CD4-positive, CD25-positive, alpha-beta regulatory T cell (primary cell): ENCODE measurements around the gene MEGF9. TPM values are rescaled to one million over a fixed set of nuclear protein-coding genes. Genes with fewer than 3 reads are reported as not detected.
"Not testable (repeated sequence)": the region's sequence is repeated elsewhere in the genome, so short reads cannot be mapped to it uniquely, and the experiment has no call there.

ENCODE experiments used
- ATAC-seq, 2 donors: fragments of 150-1000 bp; cut with Tn5 transposase; one replicate each; pipeline ENCODE4 v1.10.0; 2021; ENCODE audit warnings: low read depth in 2 of 2, moderate number of reproducible peaks in 2 of 2, moderate library complexity in 1 of 2
- DNase-seq, 3 donors: peaks; one replicate each; pipeline versions ENCODE4 v3.0.0 to v3.0.0-alpha.2; 2012 to 2022; ENCODE audit warnings: mixed read lengths in 1 of 3
- H3K27ac ChIP-seq: one replicate; pipeline ENCODE4 v1.7.0; 2013; ENCODE audit warnings: mild to moderate bottlenecking, low read length; ENCODE audit not compliant: insufficient read depth, poor library complexity, severe bottlenecking
- H3K27me3 ChIP-seq: one replicate; pipeline ENCODE4 v1.7.0; 2013; ENCODE audit warnings: low read length; ENCODE audit not compliant: control insufficient read depth, insufficient read depth
- H3K36me3 ChIP-seq: one replicate; pipeline ENCODE4 v1.7.0; 2013; ENCODE audit warnings: mild to moderate bottlenecking, low read length, moderate library complexity; ENCODE audit not compliant: control insufficient read depth, insufficient read depth
- H3K4me1 ChIP-seq: 2 replicates; pipeline ENCODE4 v1.7.0; 2013; ENCODE audit warnings: mild to moderate bottlenecking, low read length; ENCODE audit not compliant: insufficient read depth, control insufficient read depth, poor library complexity, severe bottlenecking
- H3K4me3 ChIP-seq: one replicate; pipeline ENCODE4 v1.7.0; 2013; ENCODE audit warnings: low read depth, mild to moderate bottlenecking, low read length, moderate library complexity
- H3K9me3 ChIP-seq, 2 experiments: 1 replicate in 1 of 2; 2 replicates in 1 of 2; pipeline ENCODE4 v1.7.0; 2013; ENCODE audit warnings: low read length in 2 of 2, mild to moderate bottlenecking in 1 of 2, moderate library complexity in 1 of 2; ENCODE audit not compliant: control insufficient read depth in 2 of 2
- H3K27ac Mint-ChIP-seq, 3 donors: one replicate each; pipeline ENCODE4 v1.8.0; 2020 to 2022; ENCODE audit warnings: mild to moderate bottlenecking in 3 of 3, mixed read lengths in 3 of 3, moderate library complexity in 2 of 3
- H3K27me3 Mint-ChIP-seq: one replicate; pipeline ENCODE4 v1.8.0; 2022; ENCODE audit warnings: mild to moderate bottlenecking, mixed read lengths
- H3K36me3 Mint-ChIP-seq: one replicate; pipeline ENCODE4 v1.8.0; 2020; ENCODE audit warnings: mixed read lengths
- H3K4me1 Mint-ChIP-seq, 4 donors: one replicate each; pipeline ENCODE4 v1.8.0; 2020 to 2022; ENCODE audit warnings: mixed read lengths in 4 of 4, mild to moderate bottlenecking in 1 of 4
- H3K4me3 Mint-ChIP-seq, 4 donors: one replicate each; pipeline ENCODE4 v1.8.0; 2020 to 2022; ENCODE audit warnings: mild to moderate bottlenecking in 4 of 4, mixed read lengths in 4 of 4, moderate library complexity in 3 of 4
- H3K9me3 Mint-ChIP-seq, 7 donors: one replicate each; pipeline ENCODE4 v1.8.0; 2020 to 2022; ENCODE audit warnings: mixed read lengths in 7 of 7, mild to moderate bottlenecking in 3 of 7, moderate library complexity in 2 of 7
- polyA plus RNA-seq, 4 donors: library from polyadenylated mRNA; unstranded; fragments of 300-500 nt; fragmentation: Illumina TruSeq; gene quantifications; one replicate each; pipeline ENCODE4 v1.2.3, GENCODE V29; 2021
- total RNA-seq: library from RNA; stranded (reverse); gene quantifications from one replicate; pipeline ENCODE4 v1.2.3, GENCODE V29; 2022

Gene MEGF9
- total and polyA plus RNA-seq, 5 donors from 2014 or later, result 4.6 to 17.8 (median 7.5) TPM

DNA sequence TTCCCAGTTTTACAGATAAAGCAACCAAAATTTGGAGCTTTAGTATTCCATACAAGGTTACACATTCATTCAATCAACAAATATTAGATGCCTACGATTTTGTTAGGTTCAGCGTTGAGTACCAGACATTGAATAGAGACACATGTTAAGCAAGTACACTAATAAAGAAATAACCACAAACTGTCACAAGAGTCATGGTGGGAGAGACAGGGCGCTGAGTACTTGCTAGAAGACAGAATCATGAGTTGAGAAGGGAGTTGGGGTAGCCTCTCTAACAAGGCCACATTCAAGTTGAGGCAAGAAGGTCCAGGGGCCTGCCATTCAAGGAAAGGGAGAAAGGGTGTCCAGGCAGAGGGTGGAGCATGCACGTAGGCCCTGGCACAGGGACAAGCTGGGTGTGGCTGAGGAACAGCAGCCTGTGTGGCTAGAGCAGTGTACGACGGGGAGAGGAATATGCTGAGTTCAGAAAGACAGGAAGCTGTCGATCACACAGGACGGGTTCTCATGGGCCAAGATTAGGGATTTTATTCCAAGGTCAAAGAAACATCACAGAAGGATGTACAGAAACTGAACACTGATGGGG is 151.3 kb downstream of the MEGF9 start:
- H3K27ac ChIP-seq, result no peak overlapping the region
- peaks cover 71% of the 10 kb centered on the region for H3K36me3 ChIP-seq
- no peak overlapping the region for H3K4me3 ChIP-seq
- H3K4me3 Mint-ChIP-seq, result no peak overlapping the region
- H3K4me1 Mint-ChIP-seq, result peaks cover 6 to 31% (median 26%) of the 10 kb centered on the region in 4 donors
- peaks cover 0 to 2% (median 0%) of the 10 kb centered on the region in 7 donors for H3K9me3 Mint-ChIP-seq
- H3K36me3 Mint-ChIP-seq, result peaks cover 60% of the 10 kb centered on the region
- H3K27me3 Mint-ChIP-seq, result no peaks in the 10 kb centered on the region
- DNase-seq, result no peak
- no peaks in the 10 kb centered on the region for H3K4me1 ChIP-seq
- H3K27me3 ChIP-seq, result no peaks in the 10 kb centered on the region
- H3K27ac Mint-ChIP-seq, result peak overlapping the region in 1 of 3 donors; percentile 17
- no peaks in the 10 kb centered on the region for H3K9me3 ChIP-seq
- no peak for ATAC-seq

- H3K4me3 Mint-ChIP-seq, result no peak overlapping the region
- Histone ChIP-seq H3K9me3 (no peaks in the 10 kb centered on the region), H3K4me1 (no peaks in the 10 kb centered on the region), H3K27me3 (no peaks in the 10 kb centered on the region), H3K27ac (no peak overlapping the region), H3K36me3 (peaks cover 64% of the 10 kb centered on the region), H3K4me3 (no peak overlapping the region)
- H3K36me3 Mint-ChIP-seq, result peaks cover 58% of the 10 kb centered on the region
- H3K9me3 Mint-ChIP-seq, result peaks cover 0 to 2% (median 0%) of the 10 kb centered on the region in 7 donors
- H3K4me1 Mint-ChIP-seq, result peaks cover 10 to 34% (median 29%) of the 10 kb centered on the region in 4 donors
- ATAC-seq, result no peak
- DNase-seq, result no peak
- no peak overlapping the region for H3K27ac Mint-ChIP-seq
- no peaks in the 10 kb centered on the region for H3K27me3 Mint-ChIP-seq
Observed at GRCh38 chr9:120561709-120562108, 152.6 kb downstream of the MEGF9 start.

GRCh38 chr9:120559546-120559945 is 154.7 kb downstream of the MEGF9 start:
- Mint-ChIP-seq H3K36me3 (peaks cover 46% of the 10 kb centered on the region), H3K4me1 (peaks cover 10 to 30% (median 21%) of the 10 kb centered on the region in 4 donors), H3K27ac (no peak overlapping the region), H3K27me3 (no peaks in the 10 kb centered on the region), H3K4me3 (no peak overlapping the region), H3K9me3 (peaks cover 0 to 2% (median 0%) of the 10 kb centered on the region in 7 donors)
- ATAC-seq, result no peak
- H3K4me3 ChIP-seq, result no peak overlapping the region
- no peaks in the 10 kb centered on the region for H3K27me3 ChIP-seq
- no peak for DNase-seq
- H3K4me1 ChIP-seq, result no peaks in the 10 kb centered on the region
- H3K36me3 ChIP-seq, result peaks cover 51% of the 10 kb centered on the region
- H3K9me3 ChIP-seq, result no peaks in the 10 kb centered on the region
- H3K27ac ChIP-seq, result no peak overlapping the region

DNA sequence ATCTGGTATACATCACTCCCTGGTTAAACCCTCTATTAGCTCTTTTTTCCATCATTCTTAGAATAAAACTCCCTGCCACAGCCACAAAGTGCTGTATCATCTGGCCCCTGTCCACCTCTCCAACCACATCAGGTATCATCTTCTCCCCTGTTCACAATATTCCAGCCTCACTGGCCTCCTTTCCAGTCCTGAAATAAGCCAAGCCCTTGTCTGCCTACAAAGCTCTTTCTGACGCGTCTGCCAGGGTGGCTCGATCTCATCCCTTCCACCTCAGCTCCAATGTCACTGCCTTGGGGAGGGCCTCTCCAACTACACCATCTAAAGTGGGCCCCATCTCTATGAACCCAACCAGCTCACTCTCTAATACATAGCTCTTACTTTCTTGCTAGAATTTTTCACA is 155.8 kb downstream of the MEGF9 start:
- H3K27ac ChIP-seq, result no peak overlapping the region
- Mint-ChIP-seq H3K36me3 (peaks cover 45% of the 10 kb centered on the region), H3K9me3 (peaks cover 0 to 2% (median 0%) of the 10 kb centered on the region in 7 donors), H3K27ac (peak overlapping the region in 2 of 3 donors; percentile 3 to 20), H3K4me1 (peaks cover 10 to 30% (median 21%) of the 10 kb centered on the region in 4 donors), H3K4me3 (no peak overlapping the region), H3K27me3 (no peaks in the 10 kb centered on the region)
- H3K9me3 ChIP-seq, result no peaks in the 10 kb centered on the region
- H3K4me3 ChIP-seq, result no peak overlapping the region
- H3K4me1 ChIP-seq, result no peaks in the 10 kb centered on the region
- DNase-seq (no peak), ATAC-seq (no peak)
- H3K36me3 ChIP-seq, result peaks cover 54% of the 10 kb centered on the region
- H3K27me3 ChIP-seq, result no peaks in the 10 kb centered on the region

DNA sequence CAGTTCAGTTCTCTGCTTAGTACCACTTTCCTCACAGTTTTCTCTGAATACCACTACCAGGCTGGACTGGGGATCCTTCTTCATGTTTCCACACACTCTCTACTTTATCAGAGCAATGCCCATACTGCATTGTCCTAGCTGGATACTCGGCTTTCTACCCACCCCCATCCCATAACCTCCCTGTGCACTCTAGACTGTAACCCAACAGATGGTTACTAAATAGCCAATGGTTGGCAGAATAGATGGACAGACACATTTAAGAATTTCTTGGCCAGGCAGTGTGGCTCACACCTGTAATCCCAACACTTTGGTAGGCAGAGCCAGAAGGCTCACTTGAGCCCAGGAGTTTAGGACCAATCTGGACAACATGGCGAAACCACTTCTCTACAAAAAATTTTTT is 157.1 kb downstream of the MEGF9 start:
- Histone ChIP-seq H3K4me3 (no peak overlapping the region), H3K36me3 (peaks cover 50% of the 10 kb centered on the region), H3K9me3 (no peaks in the 10 kb centered on the region), H3K27me3 (no peaks in the 10 kb centered on the region), H3K4me1 (no peaks in the 10 kb centered on the region), H3K27ac (no peak overlapping the region)
- H3K4me1 Mint-ChIP-seq, result peaks cover 10 to 21% (median 15%) of the 10 kb centered on the region in 4 donors
- no peak overlapping the region for H3K27ac Mint-ChIP-seq
- no peak overlapping the region for H3K4me3 Mint-ChIP-seq
- peaks cover 45% of the 10 kb centered on the region for H3K36me3 Mint-ChIP-seq
- H3K27me3 Mint-ChIP-seq, result no peaks in the 10 kb centered on the region
- H3K9me3 Mint-ChIP-seq, result peaks cover 0 to 3% (median 0%) of the 10 kb centered on the region in 7 donors
- no peak for ATAC-seq
- DNase-seq, result no peak

DNA sequence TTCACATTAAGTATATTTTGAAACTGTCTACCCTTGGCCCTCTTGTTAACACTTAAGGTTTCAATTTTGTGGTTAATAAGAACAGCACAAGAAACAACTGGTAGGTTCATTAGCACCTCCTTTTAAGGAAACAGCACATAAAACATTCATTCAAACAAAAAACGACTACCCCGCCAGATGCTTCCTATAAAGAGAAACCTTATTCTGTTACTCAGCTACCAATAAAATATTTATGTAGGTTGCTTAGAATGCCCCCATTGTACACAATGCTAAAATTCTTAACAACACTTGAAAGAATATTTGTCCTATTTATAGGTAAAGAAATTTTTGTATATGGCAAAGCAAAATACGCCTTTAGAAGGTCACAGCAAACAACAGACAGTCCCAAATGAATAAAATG is 157.5 kb downstream of the MEGF9 start:
- H3K4me3 Mint-ChIP-seq, result no peak overlapping the region
- DNase-seq, result no peak
- H3K9me3 Mint-ChIP-seq, result peaks cover 0 to 3% (median 0%) of the 10 kb centered on the region in 7 donors
- H3K27ac ChIP-seq, result no peak overlapping the region
- peaks cover 43% of the 10 kb centered on the region for H3K36me3 Mint-ChIP-seq
- H3K9me3 ChIP-seq, result no peaks in the 10 kb centered on the region
- H3K27ac Mint-ChIP-seq, result no peak overlapping the region
- ATAC-seq, result no peak
- peaks cover 11 to 18% (median 12%) of the 10 kb centered on the region in 4 donors for H3K4me1 Mint-ChIP-seq
- no peaks in the 10 kb centered on the region for H3K4me1 ChIP-seq
- peaks cover 46% of the 10 kb centered on the region for H3K36me3 ChIP-seq
- no peak overlapping the region for H3K4me3 ChIP-seq
- H3K27me3 ChIP-seq, result no peaks in the 10 kb centered on the region
- H3K27me3 Mint-ChIP-seq, result no peaks in the 10 kb centered on the region

DNA sequence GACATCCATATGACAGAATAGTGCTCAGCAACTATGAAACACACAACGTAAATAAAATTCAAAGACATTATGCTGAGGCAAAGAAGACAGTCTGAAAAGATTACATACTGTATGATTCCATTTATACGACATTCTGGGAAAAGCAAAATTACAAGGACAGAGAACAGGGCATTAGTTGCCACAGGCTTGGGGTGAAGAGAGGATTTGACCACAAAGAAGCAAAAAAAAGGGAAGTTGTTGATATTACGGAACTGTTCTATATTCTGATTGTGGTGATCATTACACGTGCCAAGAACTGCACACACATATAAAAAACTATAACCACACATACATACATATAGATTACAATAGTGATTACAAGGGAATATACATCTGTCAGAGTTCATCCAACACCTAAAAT is 158.4 kb downstream of the MEGF9 start:
- no peak overlapping the region for H3K27ac Mint-ChIP-seq
- Histone ChIP-seq H3K36me3 (peaks cover 39% of the 10 kb centered on the region), H3K27me3 (no peaks in the 10 kb centered on the region), H3K27ac (no peak overlapping the region), H3K4me3 (no peak overlapping the region), H3K4me1 (no peaks in the 10 kb centered on the region), H3K9me3 (no peaks in the 10 kb centered on the region)
- H3K4me1 Mint-ChIP-seq, result peaks cover 12 to 20% (median 18%) of the 10 kb centered on the region in 4 donors
- ATAC-seq (no peak), DNase-seq (no peak)
- peaks cover 51% of the 10 kb centered on the region for H3K36me3 Mint-ChIP-seq
- peaks cover 0 to 3% (median 0%) of the 10 kb centered on the region in 7 donors for H3K9me3 Mint-ChIP-seq
- H3K27me3 Mint-ChIP-seq, result no peaks in the 10 kb centered on the region
- no peak overlapping the region for H3K4me3 Mint-ChIP-seq

DNA sequence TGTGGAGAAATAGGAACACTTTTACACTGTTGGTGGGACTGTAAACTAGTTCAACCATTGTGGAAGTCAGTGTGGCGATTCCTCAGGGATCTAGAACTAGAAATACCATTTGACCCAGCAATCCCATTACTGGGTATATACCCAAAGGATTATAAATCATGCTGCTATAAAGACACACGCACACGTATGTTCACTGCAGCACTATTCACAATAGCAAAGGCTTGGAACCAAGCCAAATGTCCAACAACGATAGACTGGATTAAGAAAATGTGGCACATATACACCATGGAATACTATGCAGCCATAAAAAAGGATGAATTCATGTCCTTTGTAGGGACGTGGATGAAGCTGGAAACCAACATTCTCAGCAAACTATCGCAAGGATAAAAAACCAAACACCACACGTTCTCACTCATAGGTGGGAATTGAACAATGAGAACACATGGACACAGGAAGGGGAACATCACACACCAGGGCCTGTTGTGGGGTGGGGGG is 162.0 kb downstream of the MEGF9 start:
- not testable (repeated sequence) for H3K4me3 Mint-ChIP-seq, ATAC-seq, H3K27me3 ChIP-seq, H3K4me3 ChIP-seq, H3K27ac ChIP-seq, H3K27me3 Mint-ChIP-seq, DNase-seq, H3K9me3 ChIP-seq, H3K4me1 ChIP-seq, H3K27ac Mint-ChIP-seq, H3K9me3 Mint-ChIP-seq
- H3K4me1 Mint-ChIP-seq, result peaks cover 5 to 18% (median 10%) of the 10 kb centered on the region in 4 donors
- peaks cover 59% of the 10 kb centered on the region for H3K36me3 ChIP-seq
- peaks cover 62% of the 10 kb centered on the region for H3K36me3 Mint-ChIP-seq
